HepG2 (cell line): ENCODE results near the gene CDK12. TPM values are rescaled to one million over a fixed set of nuclear protein-coding genes. Genes with fewer than 3 reads are reported as not detected.

Source experiments
- ATAC-seq: fragments of 200-7000 bp; cut with Tn5 transposase; 3 replicates; pipeline ENCODE4 v1.9.1; 2020; ENCODE audit warnings: mild to moderate bottlenecking, moderate library complexity
- BruUV-seq: library from RNA; stranded (reverse); fragments of 400-500 nt; replicated peaks from 2 replicates; lab custom pipeline; 2021; lab: Mats Ljungman, UMichigan
- CTCF ChIA-PET: fragments of 300-600 bp; formaldehyde crosslinking; extraction: SDS; loops from one replicate; lab custom pipeline; 2021; ENCODE audit warnings: low total read pairs, inconsistent platforms, low intra/inter-chr PET ratio; lab: Yijun Ruan, JAX
- POLR2A ChIA-PET: fragments of 350-600 bp; sonication (Branson Sonifier 250); formaldehyde crosslinking; loops from one replicate; lab custom pipeline; 2020; ENCODE audit warnings: antibody characterized with exemption, inconsistent platforms; lab: Yijun Ruan, JAX
- DNase-seq: peaks from one replicate; pipeline ENCODE4 v3.0.0-alpha.2; 2015; ENCODE audit warnings: low spot score
- FAIRE-seq: peaks from 3 replicates; lab custom pipeline; 2011; peaks lifted over from hg19 to GRCh38; lab: Jason Lieb, UNC
- H2AFZ ChIP-seq: one replicate; pipeline ENCODE4 v1.6.1; 2011; ENCODE audit warnings: low read length, inconsistent platforms
- H3K27ac ChIP-seq: fragments of 300-600 bp; 3 replicates; pipeline ENCODE4 v1.8.0; 2011; ENCODE audit warnings: mixed run types, mild to moderate bottlenecking, mixed read lengths, low read length, inconsistent platforms; ENCODE audit not compliant: insufficient read depth; ENCODE audit errors: extremely low read length
- H3K27me3 ChIP-seq, 2 experiments: fragments of 200-600 bp in 1 of 2; 2 replicates in 1 of 2; 3 replicates in 1 of 2; pipeline versions ENCODE4 v1.6.0 to v1.8.0; 2011; ENCODE audit warnings: low read length in 2 of 2, mild to moderate bottlenecking in 2 of 2, moderate library complexity in 2 of 2, inconsistent platforms in 1 of 2; ENCODE audit not compliant: insufficient read depth in 2 of 2, control insufficient read depth in 1 of 2
- H3K36me3 ChIP-seq, 2 experiments: fragments of 200-600 bp in 1 of 2; replicated peaks in 1 of 2; 2 replicates in 1 of 2; 3 replicates in 1 of 2; pipeline versions ENCODE4 v1.5.1 to v1.8.0; 2011; ENCODE audit warnings: low read length in 2 of 2, inconsistent platforms in 1 of 2; ENCODE audit not compliant: insufficient read depth in 2 of 2, control insufficient read depth in 1 of 2
- H3K4me1 ChIP-seq: 2 replicates; pipeline ENCODE4 v1.5.1; 2012; ENCODE audit warnings: low read length, inconsistent platforms; ENCODE audit not compliant: insufficient read depth
- H3K4me2 ChIP-seq: 2 replicates; pipeline ENCODE4 v1.6.0; 2011; ENCODE audit warnings: low read depth, low read length, inconsistent platforms
- H3K4me3 ChIP-seq, 3 experiments: fragments of 200-600 bp in 1 of 3; sonication (generic), shearing (Covaris generic) in 1 of 3; replicated peaks in 1 of 3; 2 replicates each; pipeline ENCODE4 v1.5.1; 2011 to 2016; ENCODE audit warnings: low read length in 3 of 3, inconsistent platforms in 2 of 3, low read depth in 2 of 3, mild to moderate bottlenecking in 2 of 3, control low read depth in 1 of 3, mixed read lengths in 1 of 3; ENCODE audit not compliant: insufficient read depth in 1 of 3
- H3K79me2 ChIP-seq: one replicate; pipeline ENCODE4 v1.6.1; 2011; ENCODE audit warnings: low read length, inconsistent platforms; ENCODE audit not compliant: insufficient read depth
- H3K9ac ChIP-seq: 2 replicates; pipeline ENCODE4 v1.6.0; 2011; ENCODE audit warnings: mild to moderate bottlenecking, low read depth, low read length, inconsistent platforms; ENCODE audit not compliant: insufficient read depth
- H3K9me3 ChIP-seq: 2 replicates; pipeline ENCODE4 v1.5.1; 2012; ENCODE audit warnings: mild to moderate bottlenecking, low read length
- H4K20me1 ChIP-seq: 2 replicates; pipeline ENCODE4 v1.6.0; 2011; ENCODE audit warnings: inconsistent platforms, mild to moderate bottlenecking, low read length, moderate library complexity; ENCODE audit not compliant: insufficient read depth
- CAMTA2 ChIP-seq: sonication (generic); formaldehyde crosslinking; IDR thresholded peaks from 2 replicates; pipeline ENCODE4 v1.4.0; 2020; ENCODE audit warnings: mild to moderate bottlenecking, missing genetic modification reagents, borderline replicate concordance
- CENPX ChIP-seq: sonication (generic); formaldehyde crosslinking; IDR thresholded peaks from 2 replicates; pipeline ENCODE4 v1.9.0; 2021; ENCODE audit warnings: mild to moderate bottlenecking, missing genetic modification reagents, moderate library complexity
- GTF2F1 ChIP-seq: fragments of 150-350 bp; IDR thresholded peaks from 2 replicates; pipeline ENCODE4 v1.6.1; 2014; ENCODE audit warnings: low read length
- KLF16 ChIP-seq, 2 experiments: sonication (generic) in 1 of 2; formaldehyde crosslinking in 1 of 2; IDR thresholded peaks; 2 replicates each; pipeline versions ENCODE4 v1.6.1 to v1.8.0; 2016 to 2023; ENCODE audit warnings: missing genetic modification reagents in 2 of 2, missing compliant biosample characterization in 1 of 2
- MAZ ChIP-seq, 2 experiments: sonication (generic) in 1 of 2; formaldehyde crosslinking in 1 of 2; IDR thresholded peaks; 2 replicates each; pipeline versions ENCODE4 v1.5.0 to v1.6.1; 2012 to 2020; ENCODE audit warnings: low read depth in 2 of 2, mild to moderate bottlenecking in 2 of 2, borderline replicate concordance in 1 of 2, improper control_type of control experiment in 1 of 2, low read length in 1 of 2, missing genetic modification reagents in 1 of 2, moderate library complexity in 1 of 2
- MED13 ChIP-seq: sonication (generic); formaldehyde crosslinking; IDR thresholded peaks from 2 replicates; pipeline ENCODE4 v1.5.0; 2020; ENCODE audit warnings: missing genetic modification reagents
- MED8 ChIP-seq: sonication (generic); formaldehyde crosslinking; IDR thresholded peaks from 2 replicates; pipeline ENCODE4 v1.8.1; 2023; ENCODE audit warnings: mild to moderate bottlenecking, missing genetic modification reagents; ENCODE audit not compliant: insufficient replicate concordance
- NFYC ChIP-seq: IDR thresholded peaks from 2 replicates; pipeline ENCODE4 v1.6.1; 2016; ENCODE audit warnings: missing genetic modification reagents, missing compliant biosample characterization
- PRPF4 ChIP-seq: fragments of 200-400 bp; formaldehyde crosslinking; IDR thresholded peaks from 2 replicates; pipeline ENCODE4 v1.6.1; 2016; ENCODE audit warnings: low read length, low read depth; ENCODE audit not compliant: poor library complexity, severe bottlenecking
- SRF ChIP-seq: IDR thresholded peaks from 2 replicates; pipeline ENCODE4 v1.6.1; 2011; ENCODE audit warnings: mild to moderate bottlenecking, low read depth, low read length, moderate library complexity
- ZNF282 ChIP-seq: fragments of 450-650 bp; IDR thresholded peaks from 2 replicates; pipeline ENCODE4 v1.6.1; 2018; ENCODE audit not compliant: partially characterized antibody
- ZNF580 ChIP-seq: IDR thresholded peaks from 2 replicates; pipeline ENCODE4 v1.6.1; 2016; ENCODE audit warnings: low read depth, borderline replicate concordance
- ZNF619 ChIP-seq: sonication (generic); formaldehyde crosslinking; IDR thresholded peaks from 2 replicates; pipeline ENCODE4 v1.4.0; 2020; ENCODE audit warnings: mild to moderate bottlenecking, missing genetic modification reagents
- ZNF672 ChIP-seq: sonication (generic); formaldehyde crosslinking; IDR thresholded peaks from 2 replicates; pipeline ENCODE4 v1.8.1; 2022; ENCODE audit warnings: missing genetic modification reagents
- WGBS: methylation state at CpG from one replicate; pipeline ENCODE4 v1.1.6; 2017; ENCODE audit warnings: low lambda C conversion rate; 5-methylcytosine and 5-hydroxymethylcytosine counted together
- in situ Hi-C: cut with HindIII; loops from 2 replicates; pipeline ENCODE4 v1.10.0; 2017; ENCODE audit warnings: low pct_unique_long_range_greater_than_20kb; ENCODE audit not compliant: extremely low pct_ligation_motif_present
- intact Hi-C: fragments of 100-400 bp; cut with micrococcal nuclease; formaldehyde crosslinking; loops from one replicate; pipeline ENCODE4 v1.10.0; 2022; ENCODE audit not compliant: unreplicated experiment
- polyA plus RNA-seq, 8 experiments: library from polyadenylated mRNA; depleted of rRNA in 3 of 8; stranded (reverse) in 7 of 8; unstranded in 1 of 8; fragments of >200 nt; fragmentation: Illumina TruSeq in 4 of 8; extraction: Trizol in 4 of 8; gene quantifications; 2 replicates each; pipeline versions ENCODE4 v1.2.1 to v1.2.3, GENCODE V29; 2011 to 2016; ENCODE audit warnings: low read depth in 4 of 8, missing spikeins in 1 of 8, mixed read lengths in 1 of 8; ENCODE audit not compliant: insufficient read depth in 1 of 8
- total RNA-seq, 5 experiments: library from RNA; depleted of rRNA; stranded (reverse); fragments of >200 nt; fragmentation: Illumina TruSeq; extraction: Trizol; gene quantifications; 2 replicates each; pipeline ENCODE4 v1.2.3, GENCODE V29; 2016; ENCODE audit warnings: low read depth in 1 of 5

Gene CDK12
- total and polyA plus RNA-seq, 2 of the 13 experiments (the other 11 are each of a cell fraction or from before 2014, with no cell fraction given) = 24.0 to 88.6 TPM

DNA sequence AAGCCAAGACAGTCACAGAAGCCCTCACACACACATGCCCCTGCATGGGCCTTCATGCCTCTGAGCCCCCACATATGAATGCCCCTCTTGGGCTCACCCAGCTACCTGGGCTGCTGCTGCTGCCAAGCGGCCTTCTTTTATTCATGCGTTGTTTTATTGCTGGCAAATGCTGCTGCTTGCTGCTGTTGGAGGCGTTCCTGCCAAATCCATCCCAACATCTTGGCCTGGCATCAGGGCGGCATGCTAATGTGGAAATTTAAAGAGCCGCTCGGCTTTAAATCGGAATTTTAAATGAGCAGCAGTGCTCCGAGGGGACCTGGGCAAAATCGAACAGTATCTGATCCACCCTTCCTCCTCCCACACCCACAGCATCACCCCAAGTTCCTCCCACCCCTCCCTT, 107.4 kb downstream of the CDK12 start:
- ChIA-PET CTCF (no interaction called here), POLR2A (no interaction called here)
- H3K79me2 ChIP-seq = no peaks in the 10 kb centered on the region
- BruUV-seq = no TSS peak
- no peaks in the 10 kb centered on the region for H3K36me3 ChIP-seq
- 58% methylated on average over 9 of the region's 9 CpGs for WGBS
- FAIRE-seq = no peak
- ATAC-seq = no peak
- intact Hi-C loops = no loop called here
- in situ Hi-C loops = no loop called here
- no peaks in the 10 kb centered on the region for H4K20me1 ChIP-seq
- no peaks in the 10 kb centered on the region for H3K9me3 ChIP-seq
- no peak overlapping the region for H2AFZ ChIP-seq
- no peak overlapping the region for H3K9ac ChIP-seq
- H3K4me2 ChIP-seq = no peak overlapping the region
- H3K27ac ChIP-seq = no peak overlapping the region
- TF ChIP-seq CAMTA2 (no peak), MED13 (CRISPR knock-in tag) (no peak), GTF2F1 (no peak), NFYC (no peak), MED8 (CRISPR knock-in tag) (no peak), CENPX (no peak), KLF16 (CRISPR knock-in tag; IDR thresholded peaks at IDR 0.05) (no peak), ZNF619 (no peak), PRPF4 (no peak), ZNF580 (CRISPR knock-in tag) (no peak), MAZ (IDR thresholded peaks at IDR 0.05; ENCODE audit: borderline replicate concordance, low read depth, low read length) (no peak), MAZ (CRISPR knock-in tag; IDR thresholded peaks at IDR 0.05; ENCODE audit: low read depth) (no peak), SRF (no peak), ZNF282 (no peak), ZNF672 (CRISPR knock-in tag) (no peak)
- no peak overlapping the region for H3K4me3 ChIP-seq
- H3K4me1 ChIP-seq = no peaks in the 10 kb centered on the region
- H3K27me3 ChIP-seq = no peaks in the 10 kb centered on the region
- DNase-seq = no peak
